ENCODE measurements around the gene IL3.

- no peak for TF ChIP-seq CTCF (conservative IDR thresholded peaks at IDR 0.05; ENCODE audit: low read depth in 2 of 2)
- no peak for TF ChIP-seq EZH2phosphoT487 (IDR thresholded peaks at IDR 0.05; ENCODE audit: unreplicated experiment)
- no peak for TF ChIP-seq JUNB (IDR thresholded peaks at IDR 0.05; ENCODE audit: unreplicated experiment)
- TF ChIP-seq REST (IDR thresholded peaks at IDR 0.05; ENCODE audit: unreplicated experiment), result no peak
- TF ChIP-seq EZH2 (IDR thresholded peaks at IDR 0.05; ENCODE audit: low read depth, unreplicated experiment), result no peak
Measured at GRCh38 chr5:132020568-132021339, 39.7 kb upstream of the IL3 start.

Measured in GM23338 (cell line).